Uterus (tissue), 2 donors: ENCODE data around the gene GASK1B.

ENCODE experiments used
- CTCF ChIP-seq, 4 experiments: fragments of 200-600 bp in 2 of 4; fragments of 450-650 bp in 2 of 4; sonication (generic) in 2 of 4; IDR thresholded peaks; one replicate each; pipeline ENCODE4 v1.5.1; 2016 to 2019; ENCODE audit warnings: antibody characterized with exemption in 4 of 4, mild to moderate bottlenecking in 2 of 4, moderate library complexity in 1 of 4
- POLR2A ChIP-seq, 2 donors: fragments of 450-650 bp; IDR thresholded peaks; one replicate each; pipeline ENCODE4 v1.6.1; 2016; ENCODE audit warnings: antibody characterized with exemption in 2 of 2, mild to moderate bottlenecking in 1 of 2, moderate library complexity in 1 of 2

GRCh38 chr4:158139086-158139485, 33.7 kb downstream of the GASK1B start:
- no peak for TF ChIP-seq CTCF (IDR thresholded peaks at IDR 0.05)
- no peak for TF ChIP-seq POLR2A (IDR thresholded peaks at IDR 0.05)
